Cardiac muscle cell (in vitro differentiated cells and primary cell): ENCODE results near the gene MMP12. TPM values are rescaled to one million over a fixed set of nuclear protein-coding genes. Genes with fewer than 3 reads are reported as not detected.

Source experiments
- DNase-seq, 2 donors: peaks; one replicate each; pipeline versions ENCODE4 v3.0.0 to v3.0.0-alpha.2; 2010 to 2017; ENCODE audit warnings: low read depth in 1 of 2, low spot score in 1 of 2
- H3K27ac ChIP-seq: fragments of 200-600 bp; sonication (generic); 2 replicates; pipeline ENCODE4 v1.5.1; 2016
- H3K27me3 ChIP-seq: fragments of 200-600 bp; sonication (generic); 2 replicates; pipeline ENCODE4 v1.6.0; 2016; ENCODE audit warnings: control low read depth
- H3K36me3 ChIP-seq: fragments of 200-600 bp; sonication (generic); 2 replicates; pipeline ENCODE4 v1.5.1; 2016; ENCODE audit warnings: control low read depth
- H3K4me1 ChIP-seq: fragments of 200-600 bp; sonication (generic); 2 replicates; pipeline ENCODE4 v1.8.1; 2017; ENCODE audit warnings: low read depth, mild to moderate bottlenecking, mixed run types
- H3K4me3 ChIP-seq: fragments of 200-600 bp; sonication (generic); 2 replicates; pipeline ENCODE4 v1.5.1; 2016; ENCODE audit warnings: mild to moderate bottlenecking
- H3K9me3 ChIP-seq: fragments of 200-600 bp; sonication (generic); 2 replicates; pipeline ENCODE4 v1.5.1; 2017; ENCODE audit warnings: low read depth, mild to moderate bottlenecking, control low read depth
- polyA plus RNA-seq: library from polyadenylated mRNA; unstranded; fragments of >200 nt; fragmentation: Nextera tagmentation; extraction: Ambion mirVana; gene quantifications from 2 replicates; pipeline ENCODE4 v1.2.1, GENCODE V29; 2016
- total RNA-seq: library from RNA; depleted of rRNA; stranded (reverse); fragments of >200 nt; gene quantifications from 2 replicates; pipeline ENCODE4 v1.2.3, GENCODE V29; 2016
- TF ChIP-seq, protein P1 (sequence below): IDR thresholded peaks from 2 replicates; pipeline ENCODE4 v1.5.1; 2012; ENCODE audit warnings: low read depth, mild to moderate bottlenecking, low read length

Gene MMP12
- total and polyA plus RNA-seq, 2 experiments from 2014 or later, result not detected

DNA sequence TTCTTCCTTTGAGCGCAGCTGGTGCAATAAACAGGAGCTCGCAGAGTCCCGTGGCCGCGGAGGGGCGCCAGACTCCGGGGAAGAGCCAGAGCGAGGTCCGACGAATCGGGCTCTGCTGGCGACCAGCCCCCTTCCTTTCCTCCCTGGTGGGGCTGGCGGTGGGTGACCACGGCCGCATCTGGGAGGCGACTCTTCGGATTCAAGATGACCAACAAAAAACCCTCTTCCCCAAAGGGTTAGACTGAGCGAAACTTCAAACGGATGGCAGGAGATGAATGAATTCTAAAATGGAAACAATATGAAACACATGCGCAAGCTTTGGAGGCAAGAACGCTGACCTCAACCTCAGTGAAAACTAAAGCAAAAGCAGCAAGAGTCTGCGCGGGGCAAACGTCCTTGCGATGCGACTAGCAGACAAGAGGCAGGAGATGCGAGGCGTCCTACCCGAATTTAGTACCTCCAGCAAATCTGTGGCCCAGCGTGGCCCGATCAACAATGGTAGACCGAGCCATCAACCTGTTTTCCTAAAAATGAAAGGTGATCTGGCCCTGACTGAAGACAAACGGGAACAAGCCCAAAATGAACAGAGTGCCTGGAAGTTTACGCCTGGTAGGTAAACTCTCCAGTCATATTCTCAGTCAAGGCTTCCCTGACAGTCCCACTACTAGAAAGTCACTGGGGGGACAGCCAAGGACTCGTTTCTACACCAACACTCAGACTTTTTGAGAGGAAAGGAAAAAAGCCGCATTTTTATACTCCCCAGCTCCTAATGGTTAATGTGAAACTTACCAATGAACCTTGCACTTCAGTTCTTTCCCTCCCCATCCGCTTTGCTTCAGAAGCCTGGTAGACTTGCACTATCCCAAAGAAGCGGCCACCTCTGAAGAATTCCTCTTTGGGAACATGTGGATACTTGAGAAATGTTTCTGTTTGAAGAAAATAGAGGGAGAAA lies 43.0 kb downstream of the MMP12 start:
- Histone ChIP-seq H3K4me3 (no peak overlapping the region), H3K4me1 (no peaks in the 10 kb centered on the region)

DNA sequence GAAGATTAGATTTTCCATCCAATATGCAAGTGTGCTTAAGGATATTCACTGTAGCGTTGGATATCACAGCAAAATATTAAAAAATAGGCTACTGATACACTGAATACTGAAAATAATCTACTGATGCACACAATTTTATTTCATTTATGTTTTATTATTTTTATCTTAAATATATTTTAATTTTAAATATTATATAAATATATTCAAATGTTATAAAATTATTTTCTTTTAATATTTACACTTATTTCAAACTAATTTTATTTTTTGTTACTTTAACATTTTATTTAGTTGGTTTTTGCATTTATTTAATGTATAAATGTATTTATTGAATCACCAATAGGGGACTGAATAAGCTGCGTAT lies 43.7 kb downstream of the MMP12 start:
- H3K9me3 ChIP-seq, result no peaks in the 10 kb centered on the region
- no peaks in the 10 kb centered on the region for H3K36me3 ChIP-seq
- H3K4me1 ChIP-seq, result no peaks in the 10 kb centered on the region
- no peak overlapping the region for H3K27ac ChIP-seq
- no peak for DNase-seq
- no peak overlapping the region for H3K4me3 ChIP-seq
- TF ChIP-seq, protein P1, sequence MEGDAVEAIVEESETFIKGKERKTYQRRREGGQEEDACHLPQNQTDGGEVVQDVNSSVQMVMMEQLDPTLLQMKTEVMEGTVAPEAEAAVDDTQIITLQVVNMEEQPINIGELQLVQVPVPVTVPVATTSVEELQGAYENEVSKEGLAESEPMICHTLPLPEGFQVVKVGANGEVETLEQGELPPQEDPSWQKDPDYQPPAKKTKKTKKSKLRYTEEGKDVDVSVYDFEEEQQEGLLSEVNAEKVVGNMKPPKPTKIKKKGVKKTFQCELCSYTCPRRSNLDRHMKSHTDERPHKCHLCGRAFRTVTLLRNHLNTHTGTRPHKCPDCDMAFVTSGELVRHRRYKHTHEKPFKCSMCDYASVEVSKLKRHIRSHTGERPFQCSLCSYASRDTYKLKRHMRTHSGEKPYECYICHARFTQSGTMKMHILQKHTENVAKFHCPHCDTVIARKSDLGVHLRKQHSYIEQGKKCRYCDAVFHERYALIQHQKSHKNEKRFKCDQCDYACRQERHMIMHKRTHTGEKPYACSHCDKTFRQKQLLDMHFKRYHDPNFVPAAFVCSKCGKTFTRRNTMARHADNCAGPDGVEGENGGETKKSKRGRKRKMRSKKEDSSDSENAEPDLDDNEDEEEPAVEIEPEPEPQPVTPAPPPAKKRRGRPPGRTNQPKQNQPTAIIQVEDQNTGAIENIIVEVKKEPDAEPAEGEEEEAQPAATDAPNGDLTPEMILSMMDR, result no peak
- H3K27me3 ChIP-seq, result no peaks in the 10 kb centered on the region

More for the DNA sequence above, 43.0 kb downstream of the MMP12 start:
- Histone ChIP-seq H3K27ac (no peak overlapping the region), H3K36me3 (no peaks in the 10 kb centered on the region), H3K27me3 (no peaks in the 10 kb centered on the region), H3K9me3 (no peaks in the 10 kb centered on the region)
- TF ChIP-seq, protein P1, result peak; percentile 43
- DNase-seq, result peak; percentile 20 to 38

DNA sequence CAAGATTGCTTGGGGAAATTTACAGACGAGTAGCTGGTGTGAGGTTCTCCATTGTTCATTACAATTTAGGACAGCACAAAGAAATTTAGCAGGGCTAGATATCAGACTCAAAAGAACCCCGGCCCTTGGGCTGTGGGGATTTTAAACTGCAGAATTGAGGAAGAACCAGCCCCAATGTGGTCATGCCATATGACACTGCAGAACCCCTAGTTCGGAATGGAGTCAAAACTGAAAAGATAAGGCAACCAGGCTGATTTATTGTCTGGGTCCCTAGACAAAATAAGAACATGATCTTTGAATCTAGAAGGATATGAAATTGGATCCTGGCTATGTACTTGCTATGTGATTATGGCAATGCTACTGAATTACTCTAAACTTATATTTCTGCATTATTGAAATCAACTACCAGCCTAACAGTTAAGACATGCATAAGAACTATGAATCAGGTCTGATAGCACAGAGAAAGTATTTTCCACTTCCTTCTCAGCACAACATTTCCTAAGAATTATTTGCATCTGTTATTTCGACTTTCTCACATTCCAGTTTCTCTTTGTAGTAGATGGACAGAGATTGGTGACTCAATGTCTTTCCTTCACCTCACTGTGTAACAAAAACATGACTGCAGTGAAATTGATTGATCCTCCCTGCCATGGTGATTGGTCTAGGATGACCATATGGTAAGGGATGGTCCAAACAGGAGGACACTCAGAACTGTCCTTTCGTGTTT lies 44.6 kb downstream of the MMP12 start:
- Histone ChIP-seq H3K36me3 (no peaks in the 10 kb centered on the region), H3K4me3 (no peak overlapping the region), H3K9me3 (no peaks in the 10 kb centered on the region), H3K27ac (no peak overlapping the region), H3K4me1 (no peaks in the 10 kb centered on the region), H3K27me3 (no peaks in the 10 kb centered on the region)
- DNase-seq, result no peak
- TF ChIP-seq, protein P1, result no peak

DNA sequence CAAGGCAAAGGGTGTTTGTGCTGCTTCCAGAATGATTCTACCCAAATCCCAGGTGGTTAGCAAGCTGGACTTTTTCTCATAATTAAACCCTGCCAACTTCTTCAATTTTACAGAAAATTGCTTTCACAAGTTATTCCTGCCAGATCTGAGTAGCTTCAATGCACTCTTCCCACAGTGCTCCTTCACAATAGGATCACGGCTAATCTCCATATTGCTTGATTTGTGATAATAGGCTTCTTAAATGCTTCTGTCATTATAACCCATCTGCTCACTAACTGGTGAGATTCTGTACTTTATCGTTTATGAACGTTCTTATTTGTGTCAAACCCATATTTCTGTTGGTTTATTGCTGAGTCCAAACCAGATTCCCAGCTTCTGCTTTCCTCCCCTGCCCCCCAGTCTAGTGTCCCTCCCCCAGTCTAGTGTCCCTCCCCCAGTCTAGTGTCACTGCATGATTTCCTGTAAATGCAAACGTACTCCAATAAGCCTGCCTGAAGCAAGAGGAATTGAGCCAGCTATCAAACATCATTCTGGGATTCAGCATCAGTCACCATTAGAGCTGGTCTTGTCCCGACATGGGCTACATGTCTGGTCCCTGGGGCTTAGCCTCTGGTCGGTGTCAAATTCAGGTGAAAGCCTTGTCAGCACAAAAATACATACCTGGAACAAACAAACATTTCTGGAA lies 45.3 kb downstream of the MMP12 start:
- Histone ChIP-seq H3K27me3 (no peaks in the 10 kb centered on the region), H3K4me3 (no peak overlapping the region), H3K4me1 (no peaks in the 10 kb centered on the region), H3K27ac (no peak overlapping the region), H3K9me3 (no peaks in the 10 kb centered on the region), H3K36me3 (no peaks in the 10 kb centered on the region)
- TF ChIP-seq, protein P1, result no peak
- no peak for DNase-seq

DNA sequence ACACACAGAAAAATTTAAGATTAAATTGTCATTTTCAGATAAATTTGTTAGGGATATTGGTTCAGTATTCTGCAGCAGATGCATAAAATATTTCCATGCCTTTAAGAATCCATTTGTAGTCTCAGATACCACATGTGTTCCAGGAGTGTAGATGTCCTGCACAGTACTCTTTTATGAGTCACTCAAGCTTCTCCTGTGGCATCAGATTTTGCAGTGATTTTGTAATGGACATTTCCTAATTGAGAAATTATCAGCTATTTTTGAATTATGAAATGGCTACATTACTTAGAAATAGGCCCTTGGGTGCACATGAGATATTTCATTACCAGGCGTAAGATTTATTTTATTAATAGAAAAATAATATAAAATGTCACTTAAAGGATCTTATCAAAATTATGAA lies 50.2 kb downstream of the MMP12 start:
- no peaks in the 10 kb centered on the region for H3K36me3 ChIP-seq
- TF ChIP-seq, protein P1, result no peak
- DNase-seq, result no peak
- H3K27ac ChIP-seq, result no peak overlapping the region
- no peaks in the 10 kb centered on the region for H3K9me3 ChIP-seq
- no peaks in the 10 kb centered on the region for H3K4me1 ChIP-seq
- H3K27me3 ChIP-seq, result no peaks in the 10 kb centered on the region
- H3K4me3 ChIP-seq, result no peak overlapping the region
